HG02870 (cell line): ENCODE results near the gene RAB3GAP2.
"Not testable (repeated sequence)": the region's sequence is repeated elsewhere in the genome, so short reads cannot be mapped to it uniquely, and the experiment has no call there.

ENCODE experiments used
- ATAC-seq: cut with Tn5 transposase; IDR thresholded peaks from one replicate; pipeline ENCODE4 v1.9.1; 2021; ENCODE audit warnings: mild to moderate bottlenecking, moderate library complexity; ENCODE audit not compliant: unreplicated experiment

RAB3GAP2 gene

GRCh38 chr1:220243947-220244346 lies 28.3 kb downstream of the RAB3GAP2 start:
- no peak for ATAC-seq

- ATAC-seq, result no peak
Observed at GRCh38 chr1:220241072-220241663, 31.1 kb downstream of the RAB3GAP2 start.

GRCh38 chr1:220239966-220240365 lies 32.3 kb downstream of the RAB3GAP2 start:
- no peak for ATAC-seq

GRCh38 chr1:220239213-220239612 lies 33.0 kb downstream of the RAB3GAP2 start:
- ATAC-seq, result no peak

GRCh38 chr1:220236278-220236677 lies 36.0 kb downstream of the RAB3GAP2 start:
- not testable (repeated sequence) for ATAC-seq

GRCh38 chr1:220235462-220235861 lies 36.8 kb downstream of the RAB3GAP2 start:
- ATAC-seq, result no peak

GRCh38 chr1:220233927-220234326 lies 38.3 kb downstream of the RAB3GAP2 start:
- ATAC-seq, result no peak

- no peak for ATAC-seq
Observed at GRCh38 chr1:220229771-220230170, 42.5 kb downstream of the RAB3GAP2 start.

GRCh38 chr1:220227393-220227792 lies 44.9 kb downstream of the RAB3GAP2 start:
- ATAC-seq, result no peak

GRCh38 chr1:220226752-220227151 lies 45.5 kb downstream of the RAB3GAP2 start:
- no peak for ATAC-seq

GRCh38 chr1:220225957-220226356 lies 46.3 kb downstream of the RAB3GAP2 start:
- no peak for ATAC-seq

- no peak for ATAC-seq
Observed at GRCh38 chr1:220224611-220225124, 47.6 kb downstream of the RAB3GAP2 start.

GRCh38 chr1:220224033-220224432 lies 48.2 kb downstream of the RAB3GAP2 start:
- ATAC-seq, result no peak

GRCh38 chr1:220222939-220223338 lies 49.3 kb downstream of the RAB3GAP2 start:
- ATAC-seq, result no peak

- ATAC-seq, result no peak
Observed at GRCh38 chr1:220221670-220222069, 50.6 kb downstream of the RAB3GAP2 start.

- no peak for ATAC-seq
Observed at GRCh38 chr1:220221269-220221668, 51.0 kb downstream of the RAB3GAP2 start.

GRCh38 chr1:220220699-220221040 lies 51.6 kb downstream of the RAB3GAP2 start:
- ATAC-seq, result peak; percentile 20

GRCh38 chr1:220219865-220220698 lies 52.2 kb downstream of the RAB3GAP2 start:
- ATAC-seq, result peak; percentile 55

- ATAC-seq, result no peak
Observed at GRCh38 chr1:220219136-220219442, 53.2 kb downstream of the RAB3GAP2 start.

GRCh38 chr1:220218397-220219135 lies 53.7 kb downstream of the RAB3GAP2 start:
- peak; percentile 32 for ATAC-seq

GRCh38 chr1:220217383-220217988 lies 54.8 kb downstream of the RAB3GAP2 start:
- no peak for ATAC-seq
